ENCODE results near the gene LUC7L3.

DNA sequence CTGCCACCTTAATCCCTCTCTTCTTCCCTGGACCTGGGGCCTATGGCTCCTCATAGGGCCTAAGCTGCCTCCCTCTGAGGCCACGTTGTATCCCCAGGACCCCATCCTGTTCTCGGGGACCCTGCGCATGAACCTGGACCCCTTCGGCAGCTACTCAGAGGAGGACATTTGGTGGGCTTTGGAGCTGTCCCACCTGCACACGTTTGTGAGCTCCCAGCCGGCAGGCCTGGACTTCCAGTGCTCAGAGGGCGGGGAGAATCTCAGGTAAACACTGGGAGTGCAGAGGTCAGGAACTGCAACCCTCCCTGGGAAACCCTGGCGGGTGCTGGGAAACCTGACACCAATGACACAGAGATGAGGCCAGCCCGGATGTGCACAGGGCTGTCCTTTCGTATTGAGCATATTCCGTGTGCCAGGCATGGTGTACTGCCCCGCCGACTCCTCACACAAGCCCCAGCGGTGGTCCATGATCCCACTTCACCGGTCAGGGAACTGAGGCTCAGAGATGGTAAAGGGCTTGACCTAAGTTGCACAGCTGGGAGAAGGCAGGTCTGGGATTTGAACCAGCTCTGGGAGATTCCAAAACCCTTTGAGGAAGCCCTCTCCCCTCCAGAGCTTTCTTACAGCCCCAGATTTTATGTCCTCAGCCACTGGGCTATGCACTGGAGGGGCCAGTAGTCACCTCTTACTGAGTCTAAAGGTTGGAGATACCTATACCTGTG lies 34.6 kb upstream of the LUC7L3 start:
- TF ChIP-seq ZNF274 (IDR thresholded peaks at IDR 0.05; ENCODE audit: low read depth, low read length) (no peak), YY1 (IDR thresholded peaks at IDR 0.05; ENCODE audit: insufficient read depth, insufficient read length) (no peak), SUZ12 (IDR thresholded peaks at IDR 0.05; ENCODE audit: extremely low read depth, insufficient read depth, insufficient read length) (no peak)
